Esophagus squamous epithelium (tissue), 4 donors: Measurements from ENCODE around the gene BRWD1.

Source experiments
- POLR2A ChIP-seq, 4 donors: fragments of 450-650 bp; IDR thresholded peaks; one replicate each; pipeline ENCODE4 v1.6.1; 2017; ENCODE audit warnings: antibody characterized with exemption in 4 of 4, mild to moderate bottlenecking in 4 of 4, moderate library complexity in 3 of 4
- TF ChIP-seq, protein P1 (sequence below), 6 experiments: fragments of 450-650 bp in 4 of 6; fragments of 200-600 bp in 2 of 6; sonication (generic) in 2 of 6; IDR thresholded peaks; one replicate each; pipeline ENCODE4 v1.5.1; 2016 to 2019; ENCODE audit warnings: antibody characterized with exemption in 6 of 6, mild to moderate bottlenecking in 4 of 6, moderate library complexity in 4 of 6

DNA sequence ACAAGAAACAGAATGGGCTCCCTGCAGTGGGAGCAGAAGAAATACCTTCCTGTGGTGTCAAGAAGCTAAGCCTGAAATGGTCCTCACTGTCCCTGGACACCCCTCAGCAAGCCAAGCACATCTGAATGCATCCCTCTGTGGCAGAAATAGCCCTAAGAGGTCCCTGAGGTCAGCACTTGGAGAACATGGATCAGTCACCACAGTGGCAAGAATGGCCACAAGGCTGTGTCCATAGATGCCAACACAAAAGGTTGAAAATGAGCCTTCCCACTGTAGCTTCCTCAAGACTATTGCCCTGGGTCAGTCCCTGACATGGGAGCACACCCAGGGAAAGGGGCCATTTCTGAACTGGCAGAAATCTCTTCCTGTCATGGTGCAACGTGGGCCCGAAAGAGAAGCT lies 157.9 kb downstream of the BRWD1 start:
- TF ChIP-seq, protein P1, sequence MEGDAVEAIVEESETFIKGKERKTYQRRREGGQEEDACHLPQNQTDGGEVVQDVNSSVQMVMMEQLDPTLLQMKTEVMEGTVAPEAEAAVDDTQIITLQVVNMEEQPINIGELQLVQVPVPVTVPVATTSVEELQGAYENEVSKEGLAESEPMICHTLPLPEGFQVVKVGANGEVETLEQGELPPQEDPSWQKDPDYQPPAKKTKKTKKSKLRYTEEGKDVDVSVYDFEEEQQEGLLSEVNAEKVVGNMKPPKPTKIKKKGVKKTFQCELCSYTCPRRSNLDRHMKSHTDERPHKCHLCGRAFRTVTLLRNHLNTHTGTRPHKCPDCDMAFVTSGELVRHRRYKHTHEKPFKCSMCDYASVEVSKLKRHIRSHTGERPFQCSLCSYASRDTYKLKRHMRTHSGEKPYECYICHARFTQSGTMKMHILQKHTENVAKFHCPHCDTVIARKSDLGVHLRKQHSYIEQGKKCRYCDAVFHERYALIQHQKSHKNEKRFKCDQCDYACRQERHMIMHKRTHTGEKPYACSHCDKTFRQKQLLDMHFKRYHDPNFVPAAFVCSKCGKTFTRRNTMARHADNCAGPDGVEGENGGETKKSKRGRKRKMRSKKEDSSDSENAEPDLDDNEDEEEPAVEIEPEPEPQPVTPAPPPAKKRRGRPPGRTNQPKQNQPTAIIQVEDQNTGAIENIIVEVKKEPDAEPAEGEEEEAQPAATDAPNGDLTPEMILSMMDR (IDR thresholded peaks at IDR 0.05), result no peak
- TF ChIP-seq POLR2A (IDR thresholded peaks at IDR 0.05), result no peak
